GM12875 (cell line): ENCODE data around the gene STAT3.

Source experiments
- H3K4me3 ChIP-seq: one replicate; pipeline ENCODE4 v1.5.1; 2011; ENCODE audit warnings: low read depth, low read length, control low read depth
- CTCF ChIP-seq: IDR thresholded peaks from 2 replicates; pipeline ENCODE4 v1.5.1; 2011; ENCODE audit warnings: low read depth, mild to moderate bottlenecking, control low read depth, inconsistent platforms, low read length, moderate library complexity, borderline replicate concordance; ENCODE audit not compliant: insufficient read depth

Gene STAT3

GRCh38 chr17:42281571-42282096 is 106.6 kb downstream of the STAT3 start:
- H3K4me3 ChIP-seq, result no peak overlapping the region
- TF ChIP-seq CTCF, result no peak

- no peak overlapping the region for H3K4me3 ChIP-seq
- TF ChIP-seq CTCF, result no peak
These were observed 108.2 kb downstream of the STAT3 start for GRCh38 chr17:42279776-42280630.

GRCh38 chr17:42277342-42277712 is 110.9 kb downstream of the STAT3 start:
- 0 out of 2 replicates have a peak, but pooled peaks have one; percentile 0 for TF ChIP-seq CTCF
- no peak overlapping the region for H3K4me3 ChIP-seq

- H3K4me3 ChIP-seq, result peak overlapping the region; percentile 73
- no peak for TF ChIP-seq CTCF
These were observed 111.5 kb downstream of the STAT3 start for GRCh38 chr17:42276609-42277341.

GRCh38 chr17:42276359-42276608 is 112.0 kb downstream of the STAT3 start, which contains the start of gene STAT5B:
TSS of gene STAT5B (minus strand) at chr17:42276391. CDS start at chr17:42232127, 44,264 bp downstream.
- TF ChIP-seq CTCF, result no peak
- peak within 1 kb of the TSS; percentile 76 for H3K4me3 ChIP-seq

GRCh38 chr17:42275527-42276358 is 112.5 kb downstream of the STAT3 start:
- TF ChIP-seq CTCF, result no peak
- peak overlapping the region; percentile 76 for H3K4me3 ChIP-seq
